Right lobe of liver (tissue), 4 donors: ENCODE data around the gene PPCS.

Source experiments
- POLR2A ChIP-seq: fragments of 450-650 bp; IDR thresholded peaks from one replicate; pipeline ENCODE4 v1.6.1; 2017; ENCODE audit warnings: antibody characterized with exemption, mild to moderate bottlenecking
- TF ChIP-seq, protein P1 (sequence below), 4 donors: fragments of 200-600 bp in 3 of 4; fragments of 450-650 bp in 1 of 4; IDR thresholded peaks; one replicate each; pipeline versions ENCODE4 v1.5.1 to v1.8.0; 2016 to 2022; ENCODE audit warnings: antibody characterized with exemption in 4 of 4, mild to moderate bottlenecking in 2 of 4
- donor health status: DM: no; HTN: no; CAD: no.
- donor health status: DM: no; HTN: no; CAD: no.
- donor health status: DM: no; HTN: yes; CAD: no.

DNA sequence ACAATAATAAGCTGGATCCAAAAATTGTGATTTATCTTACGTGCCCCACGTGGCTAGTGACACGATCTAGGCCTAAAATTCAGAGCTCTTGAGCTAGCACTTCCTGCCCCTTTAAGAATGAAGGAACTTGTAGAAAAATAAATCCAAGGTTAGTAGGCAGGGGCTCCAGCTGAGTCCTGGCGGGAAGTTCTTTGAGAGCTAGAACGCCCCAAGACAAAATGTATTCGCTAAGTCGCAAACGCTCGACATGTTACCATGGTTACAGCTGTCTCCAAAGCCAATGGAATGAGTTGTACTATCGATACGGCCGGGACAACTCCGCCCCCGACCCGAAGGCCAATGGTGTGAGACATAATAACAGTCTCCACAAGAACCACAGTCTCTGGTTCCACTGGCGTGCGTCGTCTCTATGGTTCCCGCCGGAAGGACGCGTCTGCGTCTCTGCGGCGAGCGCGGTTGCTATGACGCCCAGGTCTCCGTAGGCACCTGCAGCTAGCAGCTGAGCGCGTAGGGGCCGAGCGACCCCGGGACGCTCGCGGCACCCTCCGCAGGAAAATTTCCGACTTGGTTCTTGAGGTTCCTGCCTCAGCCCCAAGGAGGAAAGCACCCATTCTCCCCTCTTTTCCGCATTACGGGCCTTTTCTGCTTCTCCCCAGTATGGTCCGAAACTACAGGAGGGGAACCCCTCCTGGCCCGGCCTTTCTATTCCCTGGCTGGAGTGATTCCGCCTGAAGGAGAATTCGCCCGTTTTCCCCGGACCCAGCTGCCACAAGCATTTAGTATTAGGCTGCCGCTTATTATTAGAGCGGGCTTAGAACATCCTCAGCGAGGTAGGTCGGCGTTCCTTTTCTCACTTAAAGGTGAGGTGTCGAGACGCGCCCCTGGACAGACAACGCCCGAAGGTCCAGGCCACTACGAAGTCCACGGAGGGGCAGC, 6.8 kb downstream of the PPCS start, which contains the start of gene CCDC30:
- TF ChIP-seq, protein P1, sequence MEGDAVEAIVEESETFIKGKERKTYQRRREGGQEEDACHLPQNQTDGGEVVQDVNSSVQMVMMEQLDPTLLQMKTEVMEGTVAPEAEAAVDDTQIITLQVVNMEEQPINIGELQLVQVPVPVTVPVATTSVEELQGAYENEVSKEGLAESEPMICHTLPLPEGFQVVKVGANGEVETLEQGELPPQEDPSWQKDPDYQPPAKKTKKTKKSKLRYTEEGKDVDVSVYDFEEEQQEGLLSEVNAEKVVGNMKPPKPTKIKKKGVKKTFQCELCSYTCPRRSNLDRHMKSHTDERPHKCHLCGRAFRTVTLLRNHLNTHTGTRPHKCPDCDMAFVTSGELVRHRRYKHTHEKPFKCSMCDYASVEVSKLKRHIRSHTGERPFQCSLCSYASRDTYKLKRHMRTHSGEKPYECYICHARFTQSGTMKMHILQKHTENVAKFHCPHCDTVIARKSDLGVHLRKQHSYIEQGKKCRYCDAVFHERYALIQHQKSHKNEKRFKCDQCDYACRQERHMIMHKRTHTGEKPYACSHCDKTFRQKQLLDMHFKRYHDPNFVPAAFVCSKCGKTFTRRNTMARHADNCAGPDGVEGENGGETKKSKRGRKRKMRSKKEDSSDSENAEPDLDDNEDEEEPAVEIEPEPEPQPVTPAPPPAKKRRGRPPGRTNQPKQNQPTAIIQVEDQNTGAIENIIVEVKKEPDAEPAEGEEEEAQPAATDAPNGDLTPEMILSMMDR (IDR thresholded peaks at IDR 0.05), result no peak
- TF ChIP-seq POLR2A, result no peak
